Gastrocnemius medialis (tissue), 4 donors: Measurements from ENCODE around the gene DCN.

ENCODE experiments used
- POLR2A ChIP-seq, 2 donors: fragments of 450-650 bp; IDR thresholded peaks; one replicate each; pipeline ENCODE4 v1.6.1; 2017; ENCODE audit warnings: antibody characterized with exemption in 2 of 2, mild to moderate bottlenecking in 2 of 2, moderate library complexity in 2 of 2
- TF ChIP-seq, protein P1 (sequence below), 5 experiments: fragments of 450-650 bp in 3 of 5; fragments of 200-600 bp in 2 of 5; sonication (generic) in 2 of 5; IDR thresholded peaks in 4 of 5; conservative IDR thresholded peaks in 1 of 5; 1 replicate in 4 of 5; 2 replicates in 1 of 5; pipeline ENCODE4 v1.5.1; 2016 to 2019; ENCODE audit warnings: antibody characterized with exemption in 5 of 5, mild to moderate bottlenecking in 3 of 5, moderate library complexity in 3 of 5

GRCh38 chr12:91109148-91109564 is 73.5 kb downstream of the DCN start:
- TF ChIP-seq, protein P1, sequence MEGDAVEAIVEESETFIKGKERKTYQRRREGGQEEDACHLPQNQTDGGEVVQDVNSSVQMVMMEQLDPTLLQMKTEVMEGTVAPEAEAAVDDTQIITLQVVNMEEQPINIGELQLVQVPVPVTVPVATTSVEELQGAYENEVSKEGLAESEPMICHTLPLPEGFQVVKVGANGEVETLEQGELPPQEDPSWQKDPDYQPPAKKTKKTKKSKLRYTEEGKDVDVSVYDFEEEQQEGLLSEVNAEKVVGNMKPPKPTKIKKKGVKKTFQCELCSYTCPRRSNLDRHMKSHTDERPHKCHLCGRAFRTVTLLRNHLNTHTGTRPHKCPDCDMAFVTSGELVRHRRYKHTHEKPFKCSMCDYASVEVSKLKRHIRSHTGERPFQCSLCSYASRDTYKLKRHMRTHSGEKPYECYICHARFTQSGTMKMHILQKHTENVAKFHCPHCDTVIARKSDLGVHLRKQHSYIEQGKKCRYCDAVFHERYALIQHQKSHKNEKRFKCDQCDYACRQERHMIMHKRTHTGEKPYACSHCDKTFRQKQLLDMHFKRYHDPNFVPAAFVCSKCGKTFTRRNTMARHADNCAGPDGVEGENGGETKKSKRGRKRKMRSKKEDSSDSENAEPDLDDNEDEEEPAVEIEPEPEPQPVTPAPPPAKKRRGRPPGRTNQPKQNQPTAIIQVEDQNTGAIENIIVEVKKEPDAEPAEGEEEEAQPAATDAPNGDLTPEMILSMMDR (IDR thresholded peaks at IDR 0.05 in 4 of 5, conservative IDR thresholded peaks at IDR 0.05 in 1 of 5) = peak in 3 of 5 experiments; percentile 17 to 28 (median 23)
- no peak for TF ChIP-seq POLR2A (IDR thresholded peaks at IDR 0.05)
